OCI-LY1 (cell line): ENCODE data around the gene ANKRD11.
"Not testable (repeated sequence)": the region's sequence is repeated elsewhere in the genome, so short reads cannot be mapped to it uniquely, and the experiment has no call there.

Source experiments
- H2AFZ ChIP-seq: fragments of 200-600 bp; sonication (generic), shearing (Covaris generic); 2 replicates; pipeline ENCODE4 v1.6.0; 2014; ENCODE audit warnings: antibody characterized with exemption, mild to moderate bottlenecking, low read length
- H3F3A ChIP-seq: fragments of 200-600 bp; sonication (generic), shearing (Covaris generic); 2 replicates; pipeline ENCODE4 v1.6.0; 2014; ENCODE audit warnings: mild to moderate bottlenecking, antibody characterized with exemption, low read length, moderate library complexity; ENCODE audit not compliant: insufficient read depth
- H3K27ac ChIP-seq: fragments of 200-600 bp; sonication (generic); 2 replicates; pipeline ENCODE4 v1.5.1; 2014; ENCODE audit warnings: low read length, mixed run types, mild to moderate bottlenecking, low read depth; ENCODE audit not compliant: poor library complexity, severe bottlenecking
- H3K27me3 ChIP-seq: fragments of 200-600 bp; sonication (generic); 2 replicates; pipeline ENCODE4 v1.6.0; 2014; ENCODE audit warnings: antibody characterized with exemption, mild to moderate bottlenecking, low read length, moderate library complexity; ENCODE audit not compliant: insufficient read depth
- H3K36me3 ChIP-seq: fragments of 200-600 bp; sonication (generic); 2 replicates; pipeline ENCODE4 v1.6.1; 2014; ENCODE audit warnings: mild to moderate bottlenecking, antibody characterized with exemption, low read length, moderate library complexity, mixed read lengths; ENCODE audit not compliant: insufficient read depth
- H3K4me1 ChIP-seq: fragments of 200-600 bp; sonication (generic); 2 replicates; pipeline ENCODE4 v1.5.1; 2014; ENCODE audit warnings: mild to moderate bottlenecking, low read length, moderate library complexity; ENCODE audit not compliant: insufficient read depth, severe bottlenecking
- H3K4me2 ChIP-seq: fragments of 200-600 bp; sonication (generic), shearing (Covaris generic); 2 replicates; pipeline ENCODE4 v1.6.1; 2014; ENCODE audit warnings: low read length
- H3K4me3 ChIP-seq: fragments of 200-600 bp; sonication (generic); 2 replicates; pipeline ENCODE4 v1.5.1; 2014; ENCODE audit warnings: low read length, low read depth, mild to moderate bottlenecking, mixed read lengths; ENCODE audit not compliant: poor library complexity, severe bottlenecking
- H3K79me2 ChIP-seq: fragments of 200-600 bp; shearing (Covaris generic); 2 replicates; pipeline ENCODE4 v1.6.1; 2016; ENCODE audit warnings: mixed run types, low read length, mixed read lengths; ENCODE audit not compliant: insufficient read depth
- H3K9ac ChIP-seq: fragments of 200-600 bp; sonication (generic), shearing (Covaris generic); 2 replicates; pipeline ENCODE4 v1.6.1; 2014; ENCODE audit warnings: mild to moderate bottlenecking, low read length, mixed read lengths
- H3K9me2 ChIP-seq: fragments of 200-600 bp; sonication (generic), shearing (Covaris generic); 2 replicates; pipeline ENCODE4 v1.6.1; 2014; ENCODE audit warnings: low read depth, mild to moderate bottlenecking, low read length, mixed read lengths
- H3K9me3 ChIP-seq: fragments of 200-600 bp; shearing (Covaris generic); 2 replicates; pipeline ENCODE4 v1.6.1; 2014; ENCODE audit warnings: low read length, mixed read lengths
- H4K20me1 ChIP-seq: fragments of 200-600 bp; sonication (generic), shearing (Covaris generic); 2 replicates; pipeline ENCODE4 v1.6.0; 2016; ENCODE audit warnings: mild to moderate bottlenecking, low read length; ENCODE audit not compliant: insufficient read depth
- CTCF ChIP-seq: fragments of 200-600 bp; sonication (generic), shearing (Covaris generic); IDR thresholded peaks from 2 replicates; pipeline ENCODE4 v1.5.1; 2017; ENCODE audit warnings: mild to moderate bottlenecking, antibody characterized with exemption, low read length, moderate library complexity, mixed read lengths
- EZH2 ChIP-seq: fragments of 200-600 bp; sonication (generic), shearing (Covaris generic); IDR thresholded peaks from 2 replicates; pipeline ENCODE4 v1.8.0; 2017; ENCODE audit warnings: borderline replicate concordance, mixed run types, mild to moderate bottlenecking, antibody characterized with exemption, low read length, moderate library complexity, mixed read lengths

The ANKRD11 gene

GRCh38 chr16:89265647-89266046, 224.7 kb downstream of the ANKRD11 start:
- TF ChIP-seq CTCF: no peak
- no peak for TF ChIP-seq EZH2
- H3K4me2 ChIP-seq: no peak overlapping the region
- H3F3A ChIP-seq: no peaks in the 10 kb centered on the region
- H3K36me3 ChIP-seq: peaks cover 45% of the 10 kb centered on the region
- H3K9ac ChIP-seq: no peak overlapping the region
- H3K9me3 ChIP-seq: no peaks in the 10 kb centered on the region
- H4K20me1 ChIP-seq: no peaks in the 10 kb centered on the region
- H3K27ac ChIP-seq: no peak overlapping the region
- no peak overlapping the region for H3K4me3 ChIP-seq
- no peaks in the 10 kb centered on the region for H3K79me2 ChIP-seq
- no peaks in the 10 kb centered on the region for H3K27me3 ChIP-seq
- H3K4me1 ChIP-seq: no peaks in the 10 kb centered on the region
- no peaks in the 10 kb centered on the region for H3K9me2 ChIP-seq
- no peak overlapping the region for H2AFZ ChIP-seq

DNA sequence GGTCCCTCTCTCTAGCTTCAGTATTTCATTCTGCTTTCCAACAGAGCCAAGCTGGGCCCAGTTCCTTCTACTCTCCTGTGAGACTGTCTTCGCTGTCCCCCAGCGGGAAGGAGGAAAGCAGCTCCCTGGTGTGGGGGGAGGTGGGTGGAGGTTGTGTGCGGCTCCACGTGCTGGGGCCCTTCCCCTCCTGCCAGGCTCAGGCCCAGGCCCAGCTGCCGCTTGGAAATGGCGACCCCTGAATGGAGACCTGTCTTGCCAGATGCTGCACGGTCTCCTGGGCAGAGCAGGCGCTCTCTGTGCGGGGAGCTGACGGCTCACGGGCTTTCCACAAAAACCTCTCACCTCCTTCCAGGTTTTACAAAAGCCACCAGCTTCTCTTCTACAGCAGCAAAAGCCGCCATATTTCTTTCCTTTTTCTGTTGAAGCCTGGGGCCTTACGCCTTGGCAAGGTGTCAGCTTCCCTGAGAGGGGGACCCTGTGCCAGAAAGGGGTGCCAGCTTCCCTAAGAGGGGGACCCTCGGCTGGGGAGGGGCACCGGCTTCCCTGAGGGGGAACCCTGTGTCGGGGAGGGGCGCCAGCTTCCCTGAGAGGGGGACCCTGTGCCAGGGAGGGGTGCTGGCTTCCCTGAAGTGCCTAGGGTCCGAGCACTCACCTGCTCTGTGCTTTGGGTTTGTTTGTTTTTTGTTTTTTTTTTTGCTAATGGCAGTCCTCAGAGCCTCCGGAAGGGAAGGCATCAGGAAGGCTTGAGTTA, 225.4 kb downstream of the ANKRD11 start:
- Histone ChIP-seq H2AFZ (no peak overlapping the region), H3K27ac (no peak overlapping the region), H3K4me2 (no peak overlapping the region), H3K79me2 (no peaks in the 10 kb centered on the region), H3F3A (no peaks in the 10 kb centered on the region), H4K20me1 (no peaks in the 10 kb centered on the region), H3K4me3 (no peak overlapping the region), H3K36me3 (peaks cover 38% of the 10 kb centered on the region), H3K9me2 (no peaks in the 10 kb centered on the region), H3K4me1 (no peaks in the 10 kb centered on the region), H3K9ac (no peak overlapping the region), H3K27me3 (no peaks in the 10 kb centered on the region), H3K9me3 (no peaks in the 10 kb centered on the region)
- no peak for TF ChIP-seq CTCF
- no peak for TF ChIP-seq EZH2

DNA sequence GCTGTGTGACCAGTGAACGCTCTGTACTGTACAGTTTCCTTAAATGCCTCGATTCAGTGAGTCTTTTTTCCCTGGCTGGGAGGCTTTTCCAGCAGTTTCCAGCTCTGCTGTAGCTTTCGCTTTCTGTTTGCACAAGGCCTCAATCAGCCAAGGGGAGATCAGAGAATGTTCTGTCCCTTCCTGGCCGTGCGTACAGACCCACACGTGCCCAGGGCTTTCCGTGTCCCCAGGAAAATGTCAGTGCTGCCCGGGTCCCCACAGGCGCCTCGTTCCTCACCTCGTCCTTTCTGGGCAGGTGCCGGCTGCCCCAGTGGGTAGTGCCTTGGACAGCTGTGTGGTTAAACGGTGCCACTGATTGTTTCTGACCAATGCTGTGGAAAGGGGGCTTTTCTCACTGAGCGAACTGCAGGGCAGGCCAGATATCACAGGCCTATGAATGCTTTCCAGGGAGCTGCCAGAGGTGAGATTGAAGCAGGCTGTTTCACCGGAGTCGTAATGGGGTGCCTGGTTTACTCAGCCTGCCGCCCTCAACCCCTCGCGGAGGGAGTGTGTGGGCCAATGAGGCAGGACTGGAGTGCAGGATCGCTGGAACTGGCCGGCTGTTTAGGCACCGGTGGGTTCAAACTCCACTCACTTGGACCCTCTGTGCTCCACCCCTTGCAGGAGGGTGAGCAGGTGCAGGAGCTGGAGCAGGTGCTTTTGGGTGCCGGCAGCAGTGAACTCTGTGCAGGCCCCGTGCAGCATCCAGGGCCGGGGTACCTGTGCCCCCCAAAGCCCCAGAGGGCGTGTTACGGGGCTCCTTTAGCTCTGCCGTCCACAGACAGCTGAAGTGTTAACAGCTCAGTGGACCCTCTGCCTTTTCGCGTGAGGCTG, 228.4 kb downstream of the ANKRD11 start:
- H3K4me1 ChIP-seq: no peaks in the 10 kb centered on the region
- no peaks in the 10 kb centered on the region for H3K9me3 ChIP-seq
- no peak overlapping the region for H2AFZ ChIP-seq
- no peaks in the 10 kb centered on the region for H3K79me2 ChIP-seq
- no peaks in the 10 kb centered on the region for H3K9me2 ChIP-seq
- no peak overlapping the region for H3K27ac ChIP-seq
- H3K9ac ChIP-seq: no peak overlapping the region
- H3K27me3 ChIP-seq: no peaks in the 10 kb centered on the region
- no peak overlapping the region for H3K4me3 ChIP-seq
- no peak overlapping the region for H3K4me2 ChIP-seq
- no peaks in the 10 kb centered on the region for H4K20me1 ChIP-seq
- no peak for TF ChIP-seq CTCF
- TF ChIP-seq EZH2: no peak
- H3F3A ChIP-seq: no peaks in the 10 kb centered on the region
- H3K36me3 ChIP-seq: peaks cover 17% of the 10 kb centered on the region

DNA sequence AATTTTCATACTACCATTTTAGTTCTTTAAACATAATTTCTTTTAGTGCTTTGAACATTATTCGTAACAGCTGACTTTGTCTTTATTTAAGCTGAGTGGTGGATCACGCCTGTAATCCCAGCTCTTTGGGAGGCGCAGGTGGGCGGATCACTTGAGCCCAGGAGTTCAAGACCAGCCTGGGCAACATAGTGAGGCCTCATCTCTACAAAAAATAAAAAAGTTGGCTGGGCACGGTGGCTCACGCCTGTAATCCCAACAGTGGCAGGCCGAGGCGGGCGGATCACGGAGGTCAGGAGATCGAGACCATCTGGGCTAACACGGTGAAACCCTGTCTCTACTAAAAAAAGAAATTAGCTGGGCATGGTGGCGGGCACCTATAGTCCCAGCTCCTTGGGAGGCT, 230.5 kb downstream of the ANKRD11 start:
- H3K9ac ChIP-seq: not testable (repeated sequence)

More for the DNA sequence above, 230.5 kb downstream of the ANKRD11 start:
- H3K27me3 ChIP-seq, H3K79me2 ChIP-seq, H3K27ac ChIP-seq, H3K4me3 ChIP-seq, H3K9me3 ChIP-seq, H3K9me2 ChIP-seq, H3K4me2 ChIP-seq, H3F3A ChIP-seq, H2AFZ ChIP-seq, H4K20me1 ChIP-seq, H3K4me1 ChIP-seq, H3K36me3 ChIP-seq: not testable (repeated sequence)
